AG04449 (cell line): ENCODE results near the gene BAZ1B.

Experiments
- CTCF ChIA-PET: fragments of 350-600 bp; formaldehyde crosslinking; extraction: SDS; loops from one replicate; lab custom pipeline; 2021; ENCODE audit warnings: antibody characterized with exemption; lab: Yijun Ruan, JAX
- POLR2A ChIA-PET: fragments of 400-600, 350-600 bp; formaldehyde crosslinking; extraction: SDS; loops from one replicate; lab custom pipeline; 2020; ENCODE audit warnings: antibody characterized with exemption, inconsistent platforms; lab: Yijun Ruan, JAX
- DNase-seq: peaks from one replicate; pipeline ENCODE4 v3.0.0-alpha.2; 2010; ENCODE audit warnings: low read depth, low spot score
- H3K4me3 ChIP-seq: 2 replicates; pipeline ENCODE4 v1.5.1; 2011; ENCODE audit warnings: low read depth, mild to moderate bottlenecking, control low read depth, low read length
- CTCF ChIP-seq: IDR thresholded peaks from one replicate; pipeline ENCODE4 v1.5.1; 2011; ENCODE audit warnings: mild to moderate bottlenecking, moderate library complexity, low read length, control low read depth, inconsistent platforms; ENCODE audit not compliant: insufficient read depth; ENCODE audit errors: missing control alignments

Gene BAZ1B

GRCh38 chr7:73397521-73398281 is 124.4 kb downstream of the BAZ1B start:
- DNase-seq: no peak
- no peak overlapping the region for H3K4me3 ChIP-seq
- CTCF ChIA-PET: interaction anchor here (1.2 kb wide), 1 partner anchor 11 kb away, joined by 3 read pairs; no protein-coding TSS in a partner anchor
- POLR2A ChIA-PET: no interaction called here
- TF ChIP-seq CTCF: no peak

GRCh38 chr7:73395538-73396503 is 126.3 kb downstream of the BAZ1B start:
- TF ChIP-seq CTCF: no peak
- no peak for DNase-seq
- ChIA-PET POLR2A (no interaction called here), CTCF (no interaction called here)
- no peak overlapping the region for H3K4me3 ChIP-seq

GRCh38 chr7:73394422-73394821 is 127.7 kb downstream of the BAZ1B start:
- no peak for TF ChIP-seq CTCF
- DNase-seq: no peak
- no peak overlapping the region for H3K4me3 ChIP-seq
- POLR2A ChIA-PET: no interaction called here
- CTCF ChIA-PET: no interaction called here

GRCh38 chr7:73391396-73391795 is 130.7 kb downstream of the BAZ1B start:
- no peak overlapping the region for H3K4me3 ChIP-seq
- no peak for TF ChIP-seq CTCF
- POLR2A ChIA-PET: no interaction called here
- DNase-seq: no peak
- CTCF ChIA-PET: interaction anchor here (0.7 to 1.9 kb wide), 3 partner anchors 9 to 60 kb away, joined by 3 to 6 read pairs (median 3); no protein-coding TSS in a partner anchor
